Inferior parietal cortex (tissue), 1 donor: ENCODE results near the gene SOHLH1.

ENCODE experiments used
- DNase-seq: peaks from one replicate; pipeline ENCODE4 v3.0.0-alpha.2; 2016; ENCODE audit errors: extremely low spot score

The SOHLH1 gene

GRCh38 chr9:135661816-135662560 lies 37.3 kb downstream of the SOHLH1 start:
- no peak for DNase-seq

- no peak for DNase-seq
Measured at GRCh38 chr9:135660407-135660806, 38.9 kb downstream of the SOHLH1 start.

GRCh38 chr9:135659252-135659651 lies 40.0 kb downstream of the SOHLH1 start:
- DNase-seq: no peak

GRCh38 chr9:135657416-135657815 lies 41.9 kb downstream of the SOHLH1 start:
- DNase-seq: no peak

- no peak for DNase-seq
Measured at GRCh38 chr9:135655317-135655716, 44.0 kb downstream of the SOHLH1 start.

GRCh38 chr9:135650408-135650807 lies 48.9 kb downstream of the SOHLH1 start:
- DNase-seq: no peak

- DNase-seq: no peak
Measured at GRCh38 chr9:135649508-135649907, 49.8 kb downstream of the SOHLH1 start.

GRCh38 chr9:135648494-135649410 lies 50.5 kb downstream of the SOHLH1 start:
- no peak for DNase-seq

GRCh38 chr9:135647884-135648283 lies 51.4 kb downstream of the SOHLH1 start:
- DNase-seq: no peak

GRCh38 chr9:135644631-135645218 lies 54.6 kb downstream of the SOHLH1 start:
- DNase-seq: no peak
